DND-41 (cell line): Measurements from ENCODE around the gene TJP2.

ENCODE experiments used
- CTCF ChIP-seq: IDR thresholded peaks from 2 replicates; pipeline ENCODE4 v1.5.1; 2012; ENCODE audit warnings: borderline replicate concordance, low read length, moderate library complexity, mild to moderate bottlenecking; ENCODE audit not compliant: poor library complexity, severe bottlenecking; ENCODE audit errors: extremely low read depth
- EZH2 ChIP-seq: IDR thresholded peaks from 3 replicates; pipeline ENCODE4 v1.6.1; 2012; ENCODE audit warnings: borderline replicate concordance, low read depth, mild to moderate bottlenecking, moderate library complexity, low read length, inconsistent platforms; ENCODE audit not compliant: severe bottlenecking

DNA sequence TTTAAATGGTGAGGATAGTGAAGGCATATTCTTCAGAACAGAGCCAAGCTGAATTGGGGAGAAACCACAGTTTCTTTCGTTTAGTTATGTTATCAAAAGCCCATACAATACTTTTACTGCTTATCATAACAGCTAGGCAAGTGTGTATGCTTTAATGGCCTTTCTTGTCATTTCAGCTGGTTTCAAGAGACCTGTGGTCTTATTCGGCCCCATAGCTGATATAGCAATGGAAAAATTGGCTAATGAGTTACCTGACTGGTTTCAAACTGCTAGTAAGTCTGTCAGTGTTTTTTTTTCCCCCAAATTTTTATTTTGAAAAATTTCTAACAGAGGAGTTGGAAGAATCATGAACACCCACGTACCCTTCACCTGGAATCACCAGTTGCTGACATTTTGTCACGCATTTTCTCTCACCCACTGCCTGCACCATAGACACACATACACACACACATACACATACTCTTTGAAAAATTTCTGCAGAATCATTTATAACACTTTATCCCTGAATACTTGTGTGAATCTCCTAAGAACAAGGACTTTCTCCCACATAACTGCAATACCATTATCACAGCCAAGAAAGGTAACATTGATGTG, 63.7 kb downstream of the TJP2 start:
- TF ChIP-seq CTCF (no peak), EZH2 (no peak)
